Breast epithelium (tissue), 4 donors: ENCODE results near the gene SLC25A44. TPM values are rescaled to one million over a fixed set of nuclear protein-coding genes. Genes with fewer than 3 reads are reported as not detected.

ENCODE experiments used
- DNase-seq, 2 donors: peaks; one replicate each; pipeline ENCODE4 v3.0.0-alpha.2; 2019; ENCODE audit warnings: low spot score in 2 of 2
- H3K27ac ChIP-seq, 2 donors: fragments of 200-600 bp; sonication (generic) in 1 of 2; one replicate each; pipeline ENCODE4 v1.5.1; 2016 to 2019; ENCODE audit warnings: mild to moderate bottlenecking in 1 of 2
- H3K27me3 ChIP-seq, 2 donors: fragments of 200-600 bp; sonication (generic) in 1 of 2; one replicate each; pipeline versions ENCODE4 v1.5.1 to v1.6.0; 2017 to 2019; ENCODE audit warnings: control low read depth in 1 of 2, mild to moderate bottlenecking in 1 of 2
- H3K36me3 ChIP-seq: fragments of 200-600 bp; one replicate; pipeline ENCODE4 v1.5.1; 2019
- H3K4me1 ChIP-seq, 2 donors: fragments of 200-600 bp; sonication (generic); one replicate each; pipeline ENCODE4 v1.5.1; 2016 to 2019; ENCODE audit warnings: control low read depth in 1 of 2
- H3K4me3 ChIP-seq, 3 donors: fragments of 200-600 bp; sonication (generic); 1 replicate in 2 of 3; 2 replicates in 1 of 3; pipeline ENCODE4 v1.5.1; 2016 to 2019; ENCODE audit warnings: mild to moderate bottlenecking in 3 of 3, moderate library complexity in 2 of 3
- H3K9me3 ChIP-seq, 2 donors: fragments of 200-600 bp; sonication (generic) in 1 of 2; one replicate each; pipeline ENCODE4 v1.5.1; 2016 to 2019; ENCODE audit warnings: control low read depth in 1 of 2
- CTCF ChIP-seq, 3 donors: fragments of 450-650 bp; IDR thresholded peaks; one replicate each; pipeline ENCODE4 v1.5.1; 2016 to 2017; ENCODE audit warnings: antibody characterized with exemption in 3 of 3, mild to moderate bottlenecking in 3 of 3, moderate library complexity in 3 of 3
- POLR2A ChIP-seq: fragments of 450-650 bp; IDR thresholded peaks from one replicate; pipeline ENCODE4 v1.6.1; 2016; ENCODE audit warnings: antibody characterized with exemption, mild to moderate bottlenecking, moderate library complexity
- POLR2AphosphoS5 ChIP-seq, 3 donors: sonication (generic); formaldehyde crosslinking; IDR thresholded peaks; one replicate each; pipeline ENCODE4 v1.6.1; 2017; ENCODE audit warnings: antibody characterized with exemption in 3 of 3
- intact Hi-C: fragments of 100-400 bp; cut with DNase I; formaldehyde crosslinking; loops from one replicate; pipeline ENCODE4 v1.15.1; 2023; ENCODE audit warnings: low total_unique reads
- total RNA-seq, 3 donors: library from RNA; depleted of rRNA; stranded (reverse); fragments of >200 nt; gene quantifications; one replicate each; pipeline ENCODE4 v1.1.0, GENCODE V29; 2016

SLC25A44 gene
- total RNA-seq, 3 donors from 2014 or later: 10.7 to 23.7 (median 13.8) TPM

DNA sequence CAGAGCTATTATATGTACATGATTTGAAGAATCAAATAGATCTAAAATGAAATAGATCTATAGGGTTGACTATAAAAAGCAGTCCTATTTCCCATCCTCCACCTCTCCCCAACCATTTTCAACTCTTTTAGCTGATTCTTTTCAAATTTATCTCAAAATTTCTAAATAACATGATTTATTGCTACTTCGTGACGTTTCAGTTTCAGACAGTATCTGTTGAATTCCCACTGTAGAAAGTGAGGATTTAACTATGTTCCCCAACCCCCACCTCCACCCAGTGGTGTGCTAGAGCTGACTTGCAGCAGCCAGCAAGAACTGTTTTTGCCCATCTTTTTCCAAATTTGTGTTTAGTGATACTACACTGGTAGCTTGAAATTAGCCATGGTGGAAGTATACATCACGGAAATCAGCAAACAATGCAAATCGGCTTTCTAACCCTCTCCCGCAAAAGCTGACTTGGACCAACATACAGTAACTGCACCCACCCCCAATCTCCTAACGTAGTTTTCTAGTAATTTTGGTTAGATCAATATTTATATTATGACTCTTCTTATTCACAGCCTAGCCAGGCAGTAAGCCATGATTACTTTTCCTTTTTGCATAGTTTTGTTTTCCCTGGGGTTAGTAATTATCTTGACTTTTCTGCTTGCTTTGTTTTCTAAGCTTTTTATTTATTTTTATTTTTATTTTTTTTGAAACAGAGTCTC lies 29.6 kb upstream of the SLC25A44 start:
- DNase-seq: no peak
- Histone ChIP-seq H3K4me3 (no peak overlapping the region), H3K36me3 (no peaks in the 10 kb centered on the region), H3K9me3 (no peaks in the 10 kb centered on the region), H3K4me1 (no peaks in the 10 kb centered on the region), H3K27ac (no peak overlapping the region), H3K27me3 (no peaks in the 10 kb centered on the region)
- intact Hi-C loops: no loop called here
- TF ChIP-seq CTCF (IDR thresholded peaks at IDR 0.05) (no peak), POLR2AphosphoS5 (IDR thresholded peaks at IDR 0.05) (no peak)

DNA sequence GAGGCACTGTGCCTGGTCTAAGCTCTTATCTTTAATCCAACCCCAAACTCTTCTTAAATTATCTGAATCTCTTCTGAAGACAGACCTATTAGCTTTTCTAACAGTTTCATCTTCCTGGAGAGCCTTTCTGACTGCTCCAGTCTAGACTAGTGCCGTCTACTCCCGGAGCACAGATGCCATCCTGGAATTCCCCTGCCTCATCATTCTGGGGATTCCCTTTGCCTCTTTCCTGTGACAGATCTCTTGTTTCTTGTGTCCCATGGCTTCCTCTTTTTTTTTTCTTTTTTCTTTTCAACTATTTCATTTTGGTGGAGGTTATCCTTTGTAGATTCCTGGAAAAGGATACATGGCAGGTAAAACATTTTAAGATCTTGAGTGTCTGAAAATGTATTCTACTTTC lies 28.8 kb upstream of the SLC25A44 start:
- no peaks in the 10 kb centered on the region for H3K9me3 ChIP-seq
- H3K27me3 ChIP-seq: no peaks in the 10 kb centered on the region
- H3K4me3 ChIP-seq: no peak overlapping the region
- no peak for DNase-seq
- H3K27ac ChIP-seq: no peak overlapping the region
- H3K36me3 ChIP-seq: no peaks in the 10 kb centered on the region
- intact Hi-C loops: no loop called here
- H3K4me1 ChIP-seq: no peaks in the 10 kb centered on the region
- no peak for TF ChIP-seq POLR2AphosphoS5 (IDR thresholded peaks at IDR 0.05)
- TF ChIP-seq POLR2A: no peak
- TF ChIP-seq CTCF (IDR thresholded peaks at IDR 0.05): no peak

- Histone ChIP-seq H3K4me1 (no peaks in the 10 kb centered on the region), H3K27me3 (no peaks in the 10 kb centered on the region), H3K36me3 (no peaks in the 10 kb centered on the region), H3K4me3 (no peak overlapping the region), H3K27ac (no peak overlapping the region), H3K9me3 (no peaks in the 10 kb centered on the region)
- TF ChIP-seq POLR2A (no peak), POLR2AphosphoS5 (IDR thresholded peaks at IDR 0.05) (no peak), CTCF (IDR thresholded peaks at IDR 0.05) (no peak)
- no peak for DNase-seq
- intact Hi-C loops: no loop called here
These were observed 26.4 kb upstream of the SLC25A44 start for GRCh38 chr1:156167536-156167935.

GRCh38 chr1:156172696-156173470 lies 21.0 kb upstream of the SLC25A44 start:
- TF ChIP-seq POLR2A (no peak), POLR2AphosphoS5 (IDR thresholded peaks at IDR 0.05) (no peak), CTCF (IDR thresholded peaks at IDR 0.05) (no peak)
- Histone ChIP-seq H3K36me3 (no peaks in the 10 kb centered on the region), H3K4me1 (no peaks in the 10 kb centered on the region), H3K9me3 (no peaks in the 10 kb centered on the region), H3K27ac (no peak overlapping the region), H3K27me3 (no peaks in the 10 kb centered on the region), H3K4me3 (no peak overlapping the region)
- no peak for DNase-seq
- intact Hi-C loops: no loop called here

- no peaks in the 10 kb centered on the region for H3K4me1 ChIP-seq
- no peaks in the 10 kb centered on the region for H3K36me3 ChIP-seq
- H3K9me3 ChIP-seq: no peaks in the 10 kb centered on the region
- DNase-seq: no peak
- no peak overlapping the region for H3K27ac ChIP-seq
- TF ChIP-seq CTCF (IDR thresholded peaks at IDR 0.05) (no peak), POLR2AphosphoS5 (IDR thresholded peaks at IDR 0.05) (no peak), POLR2A (no peak)
- intact Hi-C loops: no loop called here
- no peak overlapping the region for H3K4me3 ChIP-seq
- no peaks in the 10 kb centered on the region for H3K27me3 ChIP-seq
These were observed 17.2 kb upstream of the SLC25A44 start for GRCh38 chr1:156176610-156177210.
